Body of pancreas (tissue), 4 donors: ENCODE data around the gene MIEF1. TPM values are rescaled to one million over a fixed set of nuclear protein-coding genes. Genes with fewer than 3 reads are reported as not detected.

ENCODE experiments used
- ATAC-seq: fragments of 150-250 bp; one replicate; pipeline ENCODE4 v1.9.1; 2016
- DNase-seq, 4 donors: peaks; one replicate each; pipeline ENCODE4 v3.0.0-alpha.2; 2019
- H3K27ac ChIP-seq, 4 donors: fragments of 200-600 bp; sonication (generic); 1 replicate in 3 of 4; 2 replicates in 1 of 4; pipeline versions ENCODE4 v1.5.1 to v1.6.1; 2016 to 2019; ENCODE audit warnings: mild to moderate bottlenecking in 1 of 4, mixed read lengths in 1 of 4, moderate library complexity in 1 of 4
- H3K27me3 ChIP-seq, 2 donors: fragments of 200-600 bp; sonication (generic); one replicate each; pipeline ENCODE4 v1.6.0; 2016; ENCODE audit warnings: mild to moderate bottlenecking in 1 of 2
- H3K36me3 ChIP-seq, 2 donors: fragments of 200-600 bp; sonication (generic); replicated peaks in 1 of 2; 2 replicates each; pipeline ENCODE4 v1.5.1; 2016; ENCODE audit warnings: low read depth in 2 of 2; ENCODE audit not compliant: insufficient read depth in 1 of 2
- H3K4me1 ChIP-seq: fragments of 200-600 bp; sonication (generic); one replicate; pipeline ENCODE4 v1.6.0; 2016
- H3K4me3 ChIP-seq, 2 donors: fragments of 200-600 bp; sonication (generic); 1 replicate in 1 of 2; 2 replicates in 1 of 2; pipeline ENCODE4 v1.5.1; 2016 to 2019
- H3K9me3 ChIP-seq, 3 donors: fragments of 200-600 bp; sonication (generic); 1 replicate in 2 of 3; 2 replicates in 1 of 3; pipeline ENCODE4 v1.5.1; 2016
- CTCF ChIP-seq, 7 experiments: fragments of 450-650 bp in 4 of 7; fragments of 200-600 bp in 3 of 7; sonication (generic) in 3 of 7; IDR thresholded peaks; one replicate each; pipeline ENCODE4 v1.5.1; 2016 to 2019; ENCODE audit warnings: antibody characterized with exemption in 7 of 7
- POLR2A ChIP-seq, 3 donors: fragments of 450-650 bp; IDR thresholded peaks; one replicate each; pipeline ENCODE4 v1.6.1; 2016; ENCODE audit warnings: antibody characterized with exemption in 3 of 3, mild to moderate bottlenecking in 2 of 3
- WGBS, 2 donors: methylation state at CpG; one replicate each; pipeline ENCODE4 v1.1.5; 2017; 5-methylcytosine and 5-hydroxymethylcytosine counted together
- intact Hi-C: fragments of 100-400 bp; cut with DNase I; formaldehyde crosslinking; loops from one replicate; pipeline ENCODE4 v1.15.1; 2023
- total RNA-seq, 2 donors: library from RNA; depleted of rRNA; stranded (reverse); fragments of >200 nt; gene quantifications; one replicate each; pipeline ENCODE4 v1.1.0, GENCODE V29; 2016

The MIEF1 gene
- total RNA-seq, 2 donors from 2014 or later, result 9.1 to 14.8 TPM

GRCh38 chr22:39508393-39508792 lies 6.3 kb downstream of the MIEF1 start:
- WGBS, 2 donors, result 47 to 59% methylated on average over 4 of the region's 4 CpGs
- H3K36me3 ChIP-seq, result peaks cover 0 to 25% of the 10 kb centered on the region in 2 donors
- DNase-seq (no peak), ATAC-seq (no peak)
- H3K4me3 ChIP-seq, result no peak overlapping the region
- no peaks in the 10 kb centered on the region for H3K9me3 ChIP-seq
- no peak for TF ChIP-seq POLR2A (IDR thresholded peaks at IDR 0.05)
- no peak for TF ChIP-seq CTCF (IDR thresholded peaks at IDR 0.05)
- intact Hi-C loops, result no loop called here
- no peak overlapping the region for H3K27ac ChIP-seq
- no peaks in the 10 kb centered on the region for H3K27me3 ChIP-seq
- H3K4me1 ChIP-seq, result peaks cover 9% of the 10 kb centered on the region

- DNase-seq (no peak), ATAC-seq (no peak)
- no peaks in the 10 kb centered on the region for H3K4me1 ChIP-seq
- intact Hi-C loops, result no loop called here
- 80 to 92% methylated on average over 3 to 4 of the region's 4 CpGs for WGBS, 2 donors
- H3K27ac ChIP-seq, result no peak overlapping the region
- H3K36me3 ChIP-seq, result peaks cover 6 to 26% of the 10 kb centered on the region in 2 donors
- TF ChIP-seq POLR2A (IDR thresholded peaks at IDR 0.05), result no peak
- no peak for TF ChIP-seq CTCF (IDR thresholded peaks at IDR 0.05)
- H3K4me3 ChIP-seq, result no peak overlapping the region
- H3K27me3 ChIP-seq, result no peaks in the 10 kb centered on the region
- H3K9me3 ChIP-seq, result no peaks in the 10 kb centered on the region
These were observed 8.5 kb downstream of the MIEF1 start for GRCh38 chr22:39510529-39511149.

- 90 to 94% methylated on average over 13 of the region's 13 CpGs for WGBS, 2 donors
- no peak for DNase-seq
- no peak for ATAC-seq
- Histone ChIP-seq H3K36me3 (peaks cover 6 to 26% of the 10 kb centered on the region in 2 donors), H3K27me3 (no peaks in the 10 kb centered on the region), H3K27ac (no peak overlapping the region), H3K9me3 (no peaks in the 10 kb centered on the region), H3K4me1 (no peaks in the 10 kb centered on the region), H3K4me3 (no peak overlapping the region)
- TF ChIP-seq POLR2A (IDR thresholded peaks at IDR 0.05) (no peak), CTCF (IDR thresholded peaks at IDR 0.05) (no peak)
- intact Hi-C loops, result no loop called here
These were observed 9.1 kb downstream of the MIEF1 start for GRCh38 chr22:39511226-39511625.

- Histone ChIP-seq H3K4me3 (no peak overlapping the region), H3K9me3 (no peaks in the 10 kb centered on the region), H3K27ac (no peak overlapping the region), H3K4me1 (no peaks in the 10 kb centered on the region), H3K27me3 (no peaks in the 10 kb centered on the region), H3K36me3 (peaks cover 6 to 24% of the 10 kb centered on the region in 2 donors)
- intact Hi-C loops, result no loop called here
- WGBS, 2 donors, result 86 to 100% methylated on average over 5 to 10 of the region's 10 CpGs
- TF ChIP-seq POLR2A (IDR thresholded peaks at IDR 0.05) (no peak), CTCF (IDR thresholded peaks at IDR 0.05) (no peak)
- no peak for ATAC-seq
- DNase-seq, result no peak
These were observed 9.9 kb downstream of the MIEF1 start for GRCh38 chr22:39512026-39512425.

GRCh38 chr22:39513791-39514190 lies 11.7 kb downstream of the MIEF1 start:
- WGBS, 2 donors, result 82 to 87% methylated on average over 15 to 18 of the region's 18 CpGs
- peaks cover 3% of the 10 kb centered on the region for H3K4me1 ChIP-seq
- no peaks in the 10 kb centered on the region for H3K27me3 ChIP-seq
- no peak overlapping the region for H3K4me3 ChIP-seq
- no peak for ATAC-seq
- H3K36me3 ChIP-seq, result peaks cover 6 to 21% of the 10 kb centered on the region in 2 donors
- no peak for DNase-seq
- H3K27ac ChIP-seq, result no peak overlapping the region
- intact Hi-C loops, result no loop called here
- no peak for TF ChIP-seq CTCF (IDR thresholded peaks at IDR 0.05)
- no peak for TF ChIP-seq POLR2A (IDR thresholded peaks at IDR 0.05)
- H3K9me3 ChIP-seq, result no peaks in the 10 kb centered on the region
